Measurements from ENCODE around the gene DLST.

- TF ChIP-seq, protein P1, sequence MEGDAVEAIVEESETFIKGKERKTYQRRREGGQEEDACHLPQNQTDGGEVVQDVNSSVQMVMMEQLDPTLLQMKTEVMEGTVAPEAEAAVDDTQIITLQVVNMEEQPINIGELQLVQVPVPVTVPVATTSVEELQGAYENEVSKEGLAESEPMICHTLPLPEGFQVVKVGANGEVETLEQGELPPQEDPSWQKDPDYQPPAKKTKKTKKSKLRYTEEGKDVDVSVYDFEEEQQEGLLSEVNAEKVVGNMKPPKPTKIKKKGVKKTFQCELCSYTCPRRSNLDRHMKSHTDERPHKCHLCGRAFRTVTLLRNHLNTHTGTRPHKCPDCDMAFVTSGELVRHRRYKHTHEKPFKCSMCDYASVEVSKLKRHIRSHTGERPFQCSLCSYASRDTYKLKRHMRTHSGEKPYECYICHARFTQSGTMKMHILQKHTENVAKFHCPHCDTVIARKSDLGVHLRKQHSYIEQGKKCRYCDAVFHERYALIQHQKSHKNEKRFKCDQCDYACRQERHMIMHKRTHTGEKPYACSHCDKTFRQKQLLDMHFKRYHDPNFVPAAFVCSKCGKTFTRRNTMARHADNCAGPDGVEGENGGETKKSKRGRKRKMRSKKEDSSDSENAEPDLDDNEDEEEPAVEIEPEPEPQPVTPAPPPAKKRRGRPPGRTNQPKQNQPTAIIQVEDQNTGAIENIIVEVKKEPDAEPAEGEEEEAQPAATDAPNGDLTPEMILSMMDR (IDR thresholded peaks at IDR 0.05; ENCODE audit: low read length): no peak
- TF ChIP-seq EZH2 (IDR thresholded peaks at IDR 0.05; ENCODE audit: borderline replicate concordance, low read length): no peak
These were observed 11.9 kb downstream of the DLST start for GRCh38 chr14:74893614-74894091.

Measured in OCI-LY1 (cell line).